GM21526 (cell line): ENCODE results near the gene OTUB2.

ENCODE experiments used
- ATAC-seq: cut with Tn5 transposase; IDR thresholded peaks from one replicate; pipeline ENCODE4 v1.9.1; 2021; ENCODE audit warnings: moderate library complexity; ENCODE audit not compliant: unreplicated experiment, low FRiP score

Gene OTUB2

DNA sequence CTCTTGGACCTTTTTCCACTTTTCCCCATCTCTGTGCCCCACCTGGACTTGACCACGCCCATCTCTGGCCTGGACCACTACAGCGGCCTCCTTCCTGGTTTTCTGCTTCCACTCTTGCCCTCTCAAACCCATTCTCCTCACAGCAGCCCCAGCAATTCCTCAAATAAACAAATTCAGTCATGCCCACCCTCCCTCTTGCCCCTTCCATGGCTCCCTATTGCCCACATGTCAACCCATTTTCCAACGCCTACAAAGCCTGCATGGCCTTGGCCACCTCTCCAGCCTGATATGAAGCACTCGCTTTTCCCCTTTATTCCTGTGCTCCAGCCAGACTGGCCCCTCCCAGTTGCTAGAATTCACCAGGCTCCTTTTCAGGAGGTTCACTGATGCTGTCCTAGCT, 5.9 kb upstream of the OTUB2 start:
- ATAC-seq = no peak

DNA sequence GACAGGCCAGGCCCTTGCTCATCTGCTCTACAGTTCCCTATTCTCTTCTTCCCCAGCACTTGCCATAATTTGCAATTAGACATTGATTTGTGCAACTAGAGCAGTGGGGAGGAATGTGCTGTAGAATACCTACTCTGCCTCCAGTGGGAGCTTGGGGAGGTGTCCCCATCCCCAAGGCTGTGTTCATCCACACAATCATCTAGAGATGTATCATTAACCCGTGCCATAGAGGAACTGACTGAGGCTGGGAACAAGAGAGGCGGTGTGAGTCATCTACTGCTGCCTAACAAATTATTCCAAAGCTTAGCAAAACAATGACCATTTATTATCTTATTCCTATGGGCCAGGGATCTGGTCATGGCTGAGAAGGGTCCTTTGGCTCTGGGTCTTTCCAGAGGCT, 5.1 kb upstream of the OTUB2 start:
- no peak for ATAC-seq

DNA sequence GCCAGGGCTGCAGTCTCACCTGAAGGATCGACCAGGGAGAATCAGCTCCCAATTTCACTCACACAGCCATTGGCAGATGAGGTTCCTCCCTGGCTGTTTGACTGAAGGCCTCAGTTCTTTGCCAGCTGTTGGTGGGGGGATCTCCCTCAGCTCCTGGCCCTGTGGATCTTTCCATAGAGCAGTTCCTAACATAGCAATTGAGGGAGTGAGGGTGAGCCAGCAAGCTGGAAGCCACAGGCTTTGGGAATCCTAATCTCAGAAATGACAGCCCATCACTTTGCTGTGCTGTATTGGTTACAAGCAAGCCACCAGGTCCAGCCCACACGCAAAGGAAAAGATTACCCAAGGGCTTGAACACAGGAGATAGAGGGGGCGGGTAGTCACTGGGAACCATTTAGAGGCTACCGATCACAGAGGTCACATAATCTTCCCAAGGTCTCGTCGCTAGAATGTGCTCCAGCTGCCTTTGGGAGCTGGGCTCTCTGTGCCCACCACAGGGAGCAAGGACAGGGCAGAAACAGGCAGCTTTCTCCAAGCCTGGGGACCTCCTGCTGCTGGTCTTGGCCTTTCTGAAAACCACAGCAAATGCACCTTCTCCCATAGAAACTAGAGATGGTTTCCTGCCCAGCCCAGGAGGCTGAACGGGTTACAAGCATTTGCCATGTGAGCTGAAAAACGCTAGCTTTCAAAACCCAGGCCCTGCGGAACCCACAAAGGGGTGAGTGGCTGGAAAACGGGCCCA, 4.6 kb upstream of the OTUB2 start:
- no peak for ATAC-seq

DNA sequence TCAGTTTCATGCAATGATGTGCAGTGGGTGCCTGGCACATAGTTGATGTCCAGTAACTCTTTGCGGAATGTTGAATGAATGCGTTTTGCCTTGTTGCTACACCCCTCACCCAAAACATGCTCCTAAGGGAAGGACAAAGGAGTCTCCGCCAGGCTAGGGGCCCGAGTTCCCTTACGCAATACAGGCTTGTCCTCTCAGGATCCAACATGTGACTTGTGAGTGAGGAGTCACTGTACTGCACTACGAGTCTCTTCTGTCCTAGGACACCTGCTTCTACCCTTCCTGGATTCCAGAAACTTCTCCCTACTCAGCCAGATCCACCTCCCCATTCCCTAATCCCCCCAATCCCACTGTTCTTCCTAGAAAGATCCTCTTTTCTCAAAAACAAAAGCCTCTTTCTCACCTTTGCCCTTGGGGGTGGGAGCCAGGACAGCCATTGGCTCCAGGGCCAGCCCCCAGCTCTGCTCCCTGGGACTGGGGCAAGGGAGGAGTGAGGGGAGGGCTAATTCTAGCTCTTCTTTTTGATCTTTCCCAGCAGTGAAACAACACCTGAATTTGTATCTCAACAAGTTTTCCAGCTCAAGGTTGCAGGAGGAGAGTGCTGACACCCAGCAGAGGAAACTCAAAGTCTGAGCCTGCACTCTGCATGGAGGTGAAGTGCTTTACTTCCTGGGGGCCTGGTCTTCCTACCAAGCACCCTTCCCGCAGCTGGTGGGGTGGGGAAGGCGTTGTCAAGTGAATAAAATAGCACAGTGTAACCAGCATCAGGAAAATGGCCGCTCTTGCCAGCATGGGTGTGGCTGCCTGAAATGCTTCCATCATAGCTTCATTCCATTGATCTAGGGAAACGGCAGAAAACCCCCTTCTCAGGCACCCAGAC, 3.4 kb upstream of the OTUB2 start:
- ATAC-seq = no peak

DNA sequence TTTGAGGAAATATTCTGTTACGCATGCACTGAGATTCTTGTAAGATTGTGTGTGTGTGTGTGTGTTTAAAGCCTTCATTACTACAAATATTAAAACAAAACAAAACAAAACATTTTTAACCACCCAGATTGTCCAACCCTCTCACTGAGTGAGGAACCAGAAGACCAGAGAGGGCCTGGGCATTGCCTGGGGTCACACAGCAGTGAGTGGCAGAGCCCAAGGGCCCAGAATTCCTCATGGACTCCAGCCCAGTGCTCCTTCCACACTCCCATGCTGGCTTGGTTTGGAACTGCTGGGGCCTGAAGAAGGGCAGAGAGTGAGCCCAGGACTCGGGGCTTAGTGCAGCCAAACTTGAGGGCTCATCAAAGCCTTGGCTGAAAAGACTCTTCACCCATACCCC, 1.6 kb upstream of the OTUB2 start:
- ATAC-seq = no peak

DNA sequence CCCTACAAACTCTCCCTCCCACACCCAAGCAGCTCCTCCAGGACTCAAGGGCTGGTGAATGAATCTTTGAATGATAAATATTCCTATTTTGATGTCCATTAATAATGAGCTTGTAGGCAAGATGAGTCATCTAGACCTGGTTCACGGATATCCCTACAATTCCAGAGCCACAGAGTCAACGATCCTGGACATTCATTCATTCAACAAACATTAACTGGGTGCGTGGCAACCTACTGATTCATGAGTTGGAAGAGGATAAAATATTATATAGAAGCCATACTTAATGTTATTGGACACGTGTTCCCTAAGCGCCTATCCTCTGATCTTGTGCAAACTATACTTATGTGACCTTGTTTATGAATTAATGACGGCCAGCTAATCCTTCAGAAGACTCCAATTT, 420 bp upstream of the OTUB2 start:
- ATAC-seq = no peak

DNA sequence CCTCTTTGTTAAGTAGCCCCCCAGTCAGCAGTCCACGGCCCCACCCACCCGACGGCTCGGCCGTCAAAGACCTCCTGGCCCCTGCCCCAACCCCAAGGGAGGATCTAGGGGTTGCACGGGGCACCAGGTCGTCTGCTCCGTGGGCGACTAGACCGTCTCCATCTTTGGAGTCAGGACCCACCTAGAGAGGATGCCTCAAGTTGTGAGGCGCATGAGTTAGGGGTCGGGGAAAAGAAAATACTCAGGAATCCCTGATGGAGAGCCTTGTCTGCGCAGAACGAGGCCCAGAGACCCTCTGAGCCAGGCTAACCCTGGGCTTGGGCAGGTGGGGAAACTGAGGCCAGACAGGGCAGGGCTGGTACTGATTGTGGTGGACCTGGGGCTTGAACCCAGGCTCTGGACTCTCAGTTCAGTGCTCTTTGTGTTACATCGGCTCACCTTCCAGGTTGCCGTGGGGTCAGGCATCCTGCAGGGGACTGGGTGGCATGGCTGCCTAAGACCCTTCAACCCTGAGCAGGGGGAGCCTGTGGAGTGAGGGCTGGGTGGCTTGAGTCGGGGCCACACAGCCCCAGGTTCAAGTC, 839 bp downstream of the OTUB2 start:
- no peak for ATAC-seq

DNA sequence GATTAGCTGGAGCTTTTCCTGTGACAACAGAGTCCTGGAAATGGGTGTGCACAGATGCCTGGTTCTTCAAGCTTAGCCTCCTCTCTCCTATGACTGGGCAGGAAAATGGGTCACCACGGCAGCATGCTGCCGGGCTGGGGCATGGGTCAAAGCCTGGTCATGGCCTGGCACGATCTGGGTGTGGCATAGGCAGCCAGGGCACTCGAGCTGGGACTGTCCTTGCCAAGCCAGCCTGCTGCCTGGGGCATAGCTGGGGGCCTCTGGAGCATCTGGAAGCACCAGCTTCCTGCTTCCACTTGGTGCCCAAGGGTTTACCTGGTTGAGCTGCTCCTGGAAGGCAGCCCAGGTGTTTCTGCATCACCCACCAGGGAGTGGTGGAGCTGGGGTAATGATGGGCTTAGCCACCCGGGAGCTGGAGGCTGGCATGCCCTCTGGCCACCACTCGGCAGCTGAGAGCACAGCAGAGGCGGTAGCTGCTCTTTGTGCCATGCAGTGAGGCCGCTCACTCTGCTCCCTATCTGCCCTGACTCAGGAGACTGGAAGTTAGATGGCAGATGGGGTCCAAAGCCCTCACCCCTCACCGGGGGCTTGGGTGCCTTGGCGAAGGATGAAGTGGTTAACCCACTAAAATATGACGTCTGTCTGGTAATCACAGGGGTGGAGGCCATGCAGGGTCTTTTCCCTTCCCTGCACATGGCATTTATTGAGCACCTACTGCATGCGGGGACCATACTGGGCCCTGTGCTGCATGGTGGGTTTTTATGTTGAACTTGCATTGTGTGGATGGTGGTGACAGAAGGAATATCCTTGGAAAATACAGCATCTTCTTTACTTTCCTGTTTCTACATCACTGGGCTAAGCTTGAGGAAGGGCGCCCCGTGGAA, 1.7 kb downstream of the OTUB2 start:
- no peak for ATAC-seq

DNA sequence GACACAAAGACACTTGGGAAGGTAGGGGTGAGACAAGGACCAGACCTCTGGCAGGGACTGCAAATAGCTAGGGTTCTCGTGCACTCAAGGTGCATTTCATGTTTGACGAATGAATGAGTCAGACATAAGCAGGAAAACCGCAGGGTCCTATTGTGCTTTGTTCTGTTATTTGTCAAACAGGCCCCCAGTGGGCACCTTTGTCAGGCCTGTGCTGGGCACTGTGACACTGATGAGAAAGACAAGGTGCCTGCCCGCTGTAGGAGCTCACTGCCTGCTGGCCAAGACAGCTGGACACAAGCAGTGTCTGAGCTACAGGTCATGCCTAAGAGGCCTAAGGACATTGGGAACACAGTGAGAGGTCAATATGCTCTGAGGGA, 2.3 kb downstream of the OTUB2 start:
- no peak for ATAC-seq

DNA sequence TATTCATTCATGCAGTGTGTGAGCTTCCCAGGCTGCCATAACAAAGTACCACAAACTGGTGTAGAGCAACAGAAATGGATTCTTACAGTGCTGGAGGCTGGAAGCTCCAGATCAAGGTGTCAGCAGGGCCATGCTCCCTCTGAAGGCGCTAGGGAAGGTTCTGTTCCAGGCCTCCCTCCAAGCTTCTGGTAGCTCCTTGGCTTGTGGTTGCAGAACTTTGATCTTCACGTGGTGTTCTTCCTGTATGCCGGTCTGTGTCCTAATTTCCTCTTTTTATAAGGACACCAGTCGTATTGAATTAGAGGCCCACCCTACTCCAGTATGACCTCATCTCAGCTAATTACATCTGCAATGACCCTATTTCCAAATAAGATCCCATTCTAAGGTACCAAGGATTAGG, 3.1 kb downstream of the OTUB2 start:
- ATAC-seq = no peak

DNA sequence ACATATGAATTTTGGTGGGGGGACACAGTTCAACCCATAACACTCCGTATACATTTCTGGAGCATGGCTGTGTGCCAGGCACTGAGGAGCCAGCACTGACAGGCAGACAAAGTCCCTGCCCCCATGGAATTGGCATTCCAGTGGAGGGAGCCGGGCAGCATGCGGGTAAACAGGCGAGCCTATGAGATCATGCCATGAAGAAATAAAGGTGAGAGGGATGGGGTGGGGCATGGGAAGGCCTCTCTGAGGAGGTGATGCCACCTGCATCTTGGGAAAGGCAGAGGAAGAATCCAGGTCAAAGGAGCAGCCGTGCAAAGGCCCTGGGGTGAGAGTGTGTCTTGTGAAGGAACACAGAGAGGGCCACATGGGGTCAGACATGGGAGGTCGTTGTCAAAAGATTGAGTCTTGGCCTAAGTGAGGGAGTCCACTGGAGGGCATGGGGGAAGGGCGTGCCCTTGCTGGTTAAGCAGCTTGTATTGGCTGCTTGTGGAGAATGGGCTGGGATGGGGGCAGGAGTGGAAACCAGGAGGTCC, 3.6 kb downstream of the OTUB2 start:
- ATAC-seq = no peak

DNA sequence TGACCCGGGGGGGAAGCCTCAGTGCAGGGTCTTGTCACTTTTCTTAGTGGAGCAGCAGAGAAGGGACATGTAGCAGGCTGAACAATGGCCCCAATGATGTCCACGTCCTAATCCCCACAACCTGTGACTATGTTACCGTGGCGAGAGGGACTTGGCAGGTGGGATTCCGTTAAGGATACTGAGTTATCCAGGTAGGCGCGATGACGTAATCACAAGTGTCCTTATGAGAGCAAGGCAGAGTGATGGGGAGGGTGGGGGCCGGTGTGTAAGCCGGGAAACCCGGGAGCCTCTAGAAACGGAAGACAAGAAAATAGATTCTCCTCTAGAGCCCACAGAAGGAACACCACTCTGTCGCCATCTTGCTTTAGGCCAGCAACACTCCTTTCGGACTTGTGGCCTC, 4.4 kb downstream of the OTUB2 start:
- no peak for ATAC-seq

DNA sequence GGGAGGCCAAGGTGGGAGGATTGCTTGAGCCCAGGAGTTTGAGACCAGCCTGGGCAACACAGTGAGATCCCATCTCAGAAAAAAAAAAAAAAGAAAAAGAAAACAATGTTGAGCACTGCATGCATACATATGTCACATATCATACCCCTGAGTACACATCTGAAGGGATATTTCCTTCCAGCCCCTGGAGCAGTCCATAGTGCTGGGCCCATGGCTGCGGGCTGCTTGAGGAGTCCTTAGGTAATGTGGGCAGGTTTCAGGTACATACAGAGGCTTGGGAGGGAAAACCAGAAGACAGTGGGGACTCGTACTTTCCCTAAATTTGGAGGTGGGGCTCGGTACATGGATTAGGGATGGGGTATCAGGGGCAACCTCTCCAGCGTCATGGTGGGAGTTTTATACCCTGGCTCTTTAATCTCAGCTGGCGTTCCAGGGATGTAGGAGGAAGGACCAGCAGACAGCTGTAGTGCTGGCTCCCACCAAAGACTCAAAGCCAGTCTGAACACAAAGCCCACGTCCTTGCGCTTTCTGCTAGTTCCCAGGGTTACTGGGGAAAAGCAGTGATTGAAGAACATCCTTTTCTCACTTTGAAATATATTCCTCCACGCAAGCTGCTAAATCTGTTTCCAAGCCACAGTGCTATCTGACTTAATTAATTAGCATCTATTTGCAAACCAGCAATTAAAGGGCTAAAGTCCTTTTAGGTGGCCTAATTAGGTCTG, 5.2 kb downstream of the OTUB2 start:
- ATAC-seq = no peak

DNA sequence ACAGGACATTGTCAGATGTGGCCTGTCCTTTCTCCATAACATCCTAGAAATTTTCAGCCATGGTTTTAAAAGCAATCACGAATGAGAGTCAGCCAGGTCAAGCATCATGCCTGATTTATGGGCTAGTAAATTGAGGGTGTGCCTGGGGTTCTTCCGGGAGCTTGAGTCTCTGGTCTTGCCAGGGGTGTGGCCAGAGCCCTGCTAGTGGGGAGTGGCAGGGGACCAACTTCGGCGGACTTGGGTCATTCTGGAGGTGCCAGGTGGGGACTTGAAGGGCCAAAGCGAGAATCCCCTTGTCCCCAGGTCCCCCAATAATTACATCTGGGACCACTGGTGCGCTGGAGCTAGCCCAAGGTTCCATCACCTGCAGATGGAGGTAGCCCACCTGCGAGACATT, 5.7 kb downstream of the OTUB2 start:
- no peak for ATAC-seq

DNA sequence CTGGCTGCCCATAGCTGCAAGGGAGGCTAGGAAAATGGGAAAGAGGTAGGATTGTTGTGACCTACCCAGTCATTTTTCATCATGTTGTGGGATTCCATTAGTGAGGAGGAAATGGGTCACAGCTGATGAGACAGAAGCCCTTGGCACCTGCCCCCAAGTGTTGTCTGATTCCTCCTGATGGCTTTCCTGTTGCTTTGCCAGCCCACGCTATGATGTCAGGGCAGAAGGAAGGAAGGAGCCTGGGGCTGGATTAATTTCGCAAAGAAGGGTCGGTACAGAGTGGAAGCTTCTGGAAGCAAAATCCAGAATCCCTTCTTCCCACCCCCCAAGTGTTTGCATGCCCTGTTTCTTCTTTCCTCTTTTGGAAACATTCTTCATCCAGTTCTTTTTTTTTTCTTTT, 8.7 kb downstream of the OTUB2 start:
- ATAC-seq = no peak

DNA sequence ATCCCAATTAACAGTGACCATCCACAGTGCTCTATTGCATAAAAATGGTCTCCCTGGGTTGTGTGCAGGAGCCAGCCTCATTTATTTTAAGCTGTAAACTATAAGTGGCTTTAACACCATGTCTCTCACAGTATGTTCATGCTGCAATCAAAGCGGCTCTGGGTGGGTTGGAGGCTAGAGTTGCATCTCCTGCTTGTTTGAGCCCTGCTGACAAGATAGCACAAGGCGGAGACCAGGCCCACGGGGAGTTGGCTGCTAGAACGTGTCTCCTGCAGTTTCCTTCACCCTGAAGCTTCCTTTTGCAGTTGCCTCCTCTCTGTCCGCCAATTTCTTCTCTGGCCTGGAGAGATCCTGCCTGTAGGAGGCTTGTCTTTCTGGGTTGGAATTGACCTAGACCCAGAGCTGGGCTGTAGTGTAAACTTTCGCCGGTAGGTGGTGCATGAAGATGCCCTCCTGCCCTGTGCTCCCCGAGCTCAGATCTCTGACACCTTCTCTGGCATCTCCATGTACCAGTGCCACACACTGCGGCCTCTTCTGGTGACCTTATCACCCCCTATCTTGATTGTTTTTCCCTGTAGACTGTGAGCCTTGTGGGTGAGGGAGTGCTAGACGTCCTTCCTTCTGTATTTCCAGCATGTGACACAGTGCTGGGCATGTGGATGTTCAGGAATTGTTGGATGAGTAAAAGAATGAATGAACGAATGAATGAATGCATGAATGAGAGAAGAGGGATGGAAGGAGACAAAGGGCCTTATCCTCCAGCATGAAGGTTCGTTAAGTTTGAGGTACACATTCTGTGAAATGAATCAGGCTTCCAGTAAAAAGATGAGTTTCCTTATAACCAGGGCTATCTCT, 10.4 kb downstream of the OTUB2 start:
- peak; percentile 87 for ATAC-seq

DNA sequence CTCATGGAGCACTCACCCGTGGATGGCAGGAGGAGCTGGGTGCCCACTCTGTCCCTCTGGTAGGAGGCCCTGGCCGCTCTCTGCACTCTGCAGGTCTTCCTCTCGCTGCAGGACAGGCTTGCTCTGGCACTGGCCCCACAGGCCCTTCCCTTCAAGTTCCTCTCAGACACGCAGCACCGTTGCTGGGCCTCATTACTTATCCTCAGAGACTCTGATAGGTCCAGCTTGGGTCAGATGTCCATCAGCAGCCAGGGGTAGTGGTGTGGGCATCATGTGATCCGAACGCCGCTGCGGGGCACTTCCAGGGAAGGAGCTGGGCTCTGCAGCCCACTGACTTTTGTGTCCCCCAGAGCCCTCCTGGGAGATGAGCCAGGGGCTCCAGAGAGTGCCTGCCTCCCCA, 11.8 kb downstream of the OTUB2 start:
- ATAC-seq = no peak

DNA sequence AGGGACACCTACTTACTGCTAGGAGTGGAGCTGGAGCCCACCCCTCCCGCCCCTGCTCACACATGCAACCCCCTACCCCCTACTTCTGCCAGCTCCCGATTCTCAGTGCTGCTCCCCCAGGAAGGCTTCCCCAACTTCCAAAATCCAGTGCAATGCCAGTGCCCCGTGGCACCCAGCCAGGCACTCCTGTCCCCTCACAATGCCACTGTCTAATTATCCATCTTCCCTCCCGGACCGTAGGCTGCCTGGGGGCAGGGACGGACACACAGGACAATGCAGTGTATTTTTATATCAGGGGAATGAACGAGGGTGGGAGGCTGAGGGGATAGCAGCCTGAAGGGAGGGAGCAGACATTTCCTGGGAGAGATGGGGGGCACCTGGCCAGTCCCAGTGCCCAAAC, 12.4 kb downstream of the OTUB2 start:
- ATAC-seq = no peak
